H1 (cell line): ENCODE measurements around the gene WBP1L. TPM values are rescaled to one million over a fixed set of nuclear protein-coding genes. Genes with fewer than 3 reads are reported as not detected.

Experiments
- CTCF ChIA-PET: fragments of 300-600 bp; sonication (Branson Sonifier 250); formaldehyde crosslinking; loops from one replicate; lab custom pipeline; 2021; ENCODE audit not compliant: partially characterized antibody; lab: Charles Lee
- POLR2A ChIA-PET: fragments of 300-600 bp; sonication (Branson Sonifier 250); formaldehyde crosslinking; loops from one replicate; lab custom pipeline; 2021; ENCODE audit warnings: inconsistent platforms; ENCODE audit not compliant: partially characterized antibody; lab: Charles Lee
- DNase-seq, 2 experiments: peaks; one replicate each; pipeline versions ENCODE4 v3.0.0 to v3.0.0-alpha.2; 2010 to 2022; ENCODE audit warnings: low spot score in 2 of 2, low read depth in 1 of 2, mixed read lengths in 1 of 2
- FAIRE-seq: peaks from 2 replicates; lab custom pipeline; 2011; peaks lifted over from hg19 to GRCh38; lab: Jason Lieb, UNC
- H2AFZ ChIP-seq: 2 replicates; pipeline ENCODE4 v1.8.1; 2012; ENCODE audit warnings: low read length, inconsistent platforms
- H2AK5ac ChIP-seq: 2 replicates; pipeline ENCODE4 v1.6.1; 2013; ENCODE audit warnings: low read depth, low read length
- H2BK120ac ChIP-seq: replicated peaks from 2 replicates; pipeline ENCODE3; 2013; ENCODE audit warnings: low read depth, low read length, inconsistent platforms
- H2BK12ac ChIP-seq: 2 replicates; pipeline ENCODE4 v1.6.1; 2013; ENCODE audit warnings: low read depth, low read length
- H2BK15ac ChIP-seq: 2 replicates; pipeline ENCODE4 v1.6.1; 2013; ENCODE audit warnings: low read length
- H2BK20ac ChIP-seq: 2 replicates; pipeline ENCODE4 v1.6.1; 2013; ENCODE audit warnings: low read length
- H2BK5ac ChIP-seq: 2 replicates; pipeline ENCODE4 v1.6.1; 2013; ENCODE audit warnings: low read depth, low read length
- H3K14ac ChIP-seq: 2 replicates; pipeline ENCODE4 v1.6.1; 2013; ENCODE audit warnings: inconsistent platforms; ENCODE audit not compliant: insufficient read length
- H3K18ac ChIP-seq: 2 replicates; pipeline ENCODE4 v1.6.1; 2013; ENCODE audit warnings: low read length; ENCODE audit errors: extremely low read depth
- H3K23ac ChIP-seq: 2 replicates; pipeline ENCODE4 v1.6.1; 2013; ENCODE audit warnings: inconsistent platforms; ENCODE audit not compliant: insufficient read length
- H3K23me2 ChIP-seq: 2 replicates; pipeline ENCODE4 v1.6.1; 2013; ENCODE audit warnings: low read depth, low read length
- H3K27ac ChIP-seq: 2 replicates; pipeline ENCODE4 v1.6.1; 2011; ENCODE audit warnings: low read depth, low read length, inconsistent platforms
- H3K27me3 ChIP-seq, 4 experiments: replicated peaks in 1 of 4; 1 replicate in 1 of 4; 2 replicates in 3 of 4; pipeline versions ENCODE4 v1.6.1 to v1.8.1; 2011 to 2013; ENCODE audit warnings: low read length in 3 of 4, mild to moderate bottlenecking in 3 of 4, inconsistent platforms in 2 of 4, mixed read lengths in 2 of 4, moderate library complexity in 1 of 4; ENCODE audit not compliant: control insufficient read depth in 3 of 4, insufficient read depth in 3 of 4; ENCODE audit errors: extremely low read depth in 1 of 4
- H3K36me3 ChIP-seq, 4 experiments: 2 replicates each; pipeline versions ENCODE4 v1.6.1 to v1.8.1; 2011 to 2013; ENCODE audit warnings: mild to moderate bottlenecking in 4 of 4, low read length in 3 of 4, moderate library complexity in 2 of 4, control low read depth in 1 of 4, inconsistent platforms in 1 of 4; ENCODE audit not compliant: insufficient read depth in 4 of 4, control insufficient read depth in 2 of 4
- H3K4ac ChIP-seq: replicated peaks from 2 replicates; pipeline ENCODE3; 2013; ENCODE audit warnings: low read length, low read depth, mixed read lengths, inconsistent platforms; ENCODE audit not compliant: insufficient read length
- H3K4me1 ChIP-seq, 4 experiments: replicated peaks in 1 of 4; 1 replicate in 1 of 4; 2 replicates in 3 of 4; pipeline versions ENCODE4 v1.6.1 to v1.8.1; 2011 to 2013; ENCODE audit warnings: low read length in 3 of 4, inconsistent platforms in 2 of 4, mixed read lengths in 1 of 4; ENCODE audit not compliant: insufficient read depth in 4 of 4, control insufficient read depth in 3 of 4
- H3K4me2 ChIP-seq, 2 experiments: 2 replicates each; pipeline versions ENCODE4 v1.6.1 to v1.8.1; 2011 to 2013; ENCODE audit warnings: low read depth in 2 of 2, low read length in 2 of 2, control low read depth in 1 of 2, inconsistent platforms in 1 of 2, mild to moderate bottlenecking in 1 of 2; ENCODE audit not compliant: insufficient read depth in 1 of 2
- H3K4me3 ChIP-seq, 4 experiments: fragments of 200-600, 300-600 bp in 1 of 4; sonication (generic), shearing (Covaris generic), sonication (Bioruptor Twin) in 1 of 4; 2 replicates each; pipeline versions ENCODE4 v1.5.1 to v1.8.1; 2011 to 2016; ENCODE audit warnings: low read length in 4 of 4, low read depth in 3 of 4, control low read depth in 2 of 4, inconsistent platforms in 2 of 4, mild to moderate bottlenecking in 2 of 4, mixed read lengths in 1 of 4, moderate library complexity in 1 of 4; ENCODE audit not compliant: insufficient read depth in 2 of 4; ENCODE audit errors: extremely low read depth in 1 of 4
- H3K56ac ChIP-seq: replicated peaks from 2 replicates; pipeline ENCODE3; 2013; ENCODE audit warnings: low read depth, mild to moderate bottlenecking, mixed read lengths, low read length, inconsistent platforms; ENCODE audit not compliant: insufficient read length
- H3K79me1 ChIP-seq: 2 replicates; pipeline ENCODE4 v1.6.1; 2013; ENCODE audit warnings: low read depth, low read length, control low read depth
- H3K79me2 ChIP-seq, 2 experiments: 2 replicates each; pipeline versions ENCODE4 v1.6.1 to v1.8.1; 2012 to 2013; ENCODE audit warnings: low read length in 2 of 2, mild to moderate bottlenecking in 2 of 2, inconsistent platforms in 1 of 2; ENCODE audit not compliant: insufficient read depth in 2 of 2, control insufficient read depth in 1 of 2
- H3K9ac ChIP-seq, 4 experiments: replicated peaks in 1 of 4; 1 replicate in 1 of 4; 2 replicates in 3 of 4; pipeline versions ENCODE4 v1.6.1 to v1.8.1; 2011 to 2013; ENCODE audit warnings: low read depth in 3 of 4, low read length in 3 of 4, control low read depth in 2 of 4, mild to moderate bottlenecking in 2 of 4, moderate library complexity in 2 of 4, inconsistent platforms in 1 of 4; ENCODE audit errors: extremely low read depth in 1 of 4
- H3K9me3 ChIP-seq, 2 experiments: 2 replicates each; pipeline versions ENCODE4 v1.6.1 to v1.8.1; 2012 to 2013; ENCODE audit warnings: mild to moderate bottlenecking in 2 of 2, moderate library complexity in 2 of 2, control low read depth in 1 of 2, inconsistent platforms in 1 of 2, low read depth in 1 of 2, low read length in 1 of 2, mixed read lengths in 1 of 2; ENCODE audit not compliant: insufficient read depth in 2 of 2
- H4K20me1 ChIP-seq, 2 experiments: replicated peaks in 1 of 2; 2 replicates each; pipeline versions ENCODE3 to v1.8.1; 2011 to 2013; ENCODE audit warnings: inconsistent platforms in 2 of 2, low read length in 2 of 2, mild to moderate bottlenecking in 1 of 2; ENCODE audit not compliant: insufficient read depth in 2 of 2, control insufficient read depth in 1 of 2
- H4K5ac ChIP-seq: 2 replicates; pipeline ENCODE4 v1.6.1; 2013; ENCODE audit warnings: low read length, low read depth, mixed read lengths, inconsistent platforms; ENCODE audit not compliant: insufficient read length
- H4K8ac ChIP-seq: 2 replicates; pipeline ENCODE4 v1.8.0; 2013; ENCODE audit warnings: mild to moderate bottlenecking, moderate library complexity, low read length, inconsistent platforms; ENCODE audit not compliant: insufficient read depth; ENCODE audit errors: extremely low read depth
- H4K91ac ChIP-seq: replicated peaks from 2 replicates; pipeline ENCODE3; 2013; ENCODE audit warnings: low read length, mixed read lengths, inconsistent platforms; ENCODE audit not compliant: insufficient read length
- CEBPB ChIP-seq: IDR thresholded peaks from 2 replicates; pipeline ENCODE4 v1.6.1; 2012; ENCODE audit warnings: low read depth, low read length
- CHD2 ChIP-seq: IDR thresholded peaks from 2 replicates; pipeline ENCODE4 v1.6.1; 2012; ENCODE audit warnings: low read length, improper control_type of control experiment
- EGR1 ChIP-seq: IDR thresholded peaks from 2 replicates; pipeline ENCODE4 v1.6.1; 2011; ENCODE audit warnings: low read depth, low read length, borderline replicate concordance
- FOSL1 ChIP-seq: IDR thresholded peaks from 2 replicates; pipeline ENCODE4 v1.6.1; 2011; ENCODE audit warnings: mild to moderate bottlenecking, low read depth, low read length, moderate library complexity; ENCODE audit not compliant: insufficient read depth
- KDM1A ChIP-seq: fragments of 200-600, 300-600 bp; sonication (generic); IDR thresholded peaks from 2 replicates; pipeline ENCODE4 v1.7.1; 2016; ENCODE audit warnings: mild to moderate bottlenecking, low read length, borderline replicate concordance
- SP4 ChIP-seq: IDR thresholded peaks from 2 replicates; pipeline ENCODE4 v1.6.1; 2012; ENCODE audit warnings: low read length, inconsistent platforms
- SUZ12 ChIP-seq: fragments of 200-600 bp; sonication (generic); IDR thresholded peaks from 2 replicates; pipeline ENCODE4 v1.6.1; 2012; ENCODE audit warnings: mild to moderate bottlenecking, inconsistent platforms, low read length, moderate library complexity, mixed read lengths
- TAF1 ChIP-seq: IDR thresholded peaks from 2 replicates; pipeline ENCODE4 v1.6.1; 2011; ENCODE audit warnings: mild to moderate bottlenecking, low read depth, low read length
- WGBS, 2 experiments: shearing (Covaris generic) in 1 of 2; methylation state at CpG; one replicate each; pipeline versions ENCODE4 v1.1.6 to v1.1.7; 2013 to 2015; ENCODE audit warnings: low lambda C conversion rate in 2 of 2, mixed read lengths in 2 of 2, inconsistent platforms in 1 of 2, low coverage in 1 of 2, missing lambda C conversion rate in 1 of 2; ENCODE audit not compliant: insufficient replicate concordance in 2 of 2, insufficient coverage in 1 of 2, insufficient read length in 1 of 2; ENCODE audit errors: extremely low coverage in 1 of 2, missing lambda C conversion rate in 1 of 2; 5-methylcytosine and 5-hydroxymethylcytosine counted together
- polyA plus RNA-seq, 7 experiments: library from polyadenylated mRNA; depleted of rRNA in 3 of 7; stranded (reverse) in 5 of 7; unstranded in 2 of 7; fragments of >200 nt in 5 of 7; fragments of 200-250 nt in 2 of 7; gene quantifications; 1 replicate in 5 of 7; 2 replicates in 1 of 7; 4 replicates in 1 of 7; pipeline versions ENCODE4 v1.2.1 to v1.2.3, GENCODE V29; 2011 to 2013; ENCODE audit warnings: missing spikeins in 2 of 7, mixed read lengths in 2 of 7
- total RNA-seq: library from RNA; stranded (reverse); fragmentation: NEBNext Ultra II Directional; extraction: Animal tissue kit (Norgen Biotek cat#: 25700); gene quantifications from 2 replicates; pipeline ENCODE4 v1.2.1, GENCODE V29; 2021
- TF ChIP-seq, protein P1 (sequence below), 3 experiments: IDR thresholded peaks; 1 replicate in 2 of 3; 2 replicates in 1 of 3; pipeline versions ENCODE4 v1.5.1 to v1.6.1; 2011; ENCODE audit warnings: low read length in 3 of 3, mild to moderate bottlenecking in 3 of 3, inconsistent platforms in 2 of 3, low read depth in 1 of 3, moderate library complexity in 1 of 3; ENCODE audit not compliant: insufficient read depth in 1 of 3; ENCODE audit errors: control extremely low read depth in 1 of 3
- TF ChIP-seq, protein P2 (sequence below): IDR thresholded peaks from 2 replicates; pipeline ENCODE4 v1.6.1; 2012; ENCODE audit warnings: low read length, inconsistent platforms

Gene WBP1L
- total and polyA plus RNA-seq, 2 of the 8 experiments (the other 6 are each of a cell fraction or from before 2014, with no cell fraction given) = 26.6 to 29.9 TPM

DNA sequence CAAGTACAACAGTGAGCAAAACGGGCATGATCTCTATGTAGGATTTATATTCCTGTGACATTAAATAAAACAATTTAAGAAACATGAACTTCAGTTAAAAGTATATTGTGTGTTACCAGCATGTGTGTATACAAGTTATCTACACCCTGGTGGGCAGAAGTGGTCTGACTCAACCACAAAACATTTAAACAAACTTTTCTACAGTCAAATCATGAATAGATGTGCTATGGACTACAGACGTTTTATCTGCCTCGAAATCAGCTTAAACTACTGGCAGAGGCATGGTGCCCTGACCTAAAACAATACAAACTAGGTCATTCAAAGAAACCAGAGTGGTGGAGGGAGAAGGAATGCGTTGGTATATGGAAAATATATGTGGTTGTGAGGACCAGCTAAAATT lies 33.1 kb upstream of the WBP1L start:
- no peak overlapping the region for H3K23ac ChIP-seq
- no peak overlapping the region for H3K14ac ChIP-seq
- H3K27ac ChIP-seq = no peak overlapping the region
- no peak overlapping the region for H2BK5ac ChIP-seq
- no peak overlapping the region for H2BK12ac ChIP-seq
- H3K23me2 ChIP-seq = peaks cover 8% of the 10 kb centered on the region; the same call in 1 of the 2 replicates
- H2AFZ ChIP-seq = no peak overlapping the region
- no peak overlapping the region for H4K5ac ChIP-seq
- FAIRE-seq (no peak), DNase-seq (no peak)
- no peak overlapping the region for H4K91ac ChIP-seq
- H3K4me3 ChIP-seq = no peak overlapping the region
- 89% methylated on average over 4 of the region's 4 CpGs; no CpG with 5 or more reads in 1 of the 2 experiments for WGBS, 2 experiments
- no peaks in the 10 kb centered on the region; the same call in 1 of the 2 replicates for H3K79me1 ChIP-seq
- H2AK5ac ChIP-seq = no peak overlapping the region; the same call in 1 of the 2 replicates
- peaks cover 0 to 4% (median 1%) of the 10 kb centered on the region in 4 experiments; a peak in 4 of 7 replicates for H3K4me1 ChIP-seq
- CTCF ChIA-PET = interaction anchor here (0.5 to 1.9 kb wide), 12 partner anchors 11 to 327 kb away, joined by 3 to 10 read pairs (median 3); no protein-coding TSS in a partner anchor
- H3K27me3 ChIP-seq = no peaks in the 10 kb centered on the region
- no peak overlapping the region for H3K4ac ChIP-seq
- no peak overlapping the region for H2BK120ac ChIP-seq
- no peak overlapping the region for H3K18ac ChIP-seq
- peaks cover 0 to 3% of the 10 kb centered on the region in 2 experiments for H4K20me1 ChIP-seq
- H3K36me3 ChIP-seq = no peaks in the 10 kb centered on the region
- no peaks in the 10 kb centered on the region for H3K9me3 ChIP-seq
- H2BK20ac ChIP-seq = no peak overlapping the region
- POLR2A ChIA-PET = interaction anchor here (1.3 to 7.3 kb wide), 2 partner anchors 10 to 15 kb away, joined by 4 to 53 read pairs; no protein-coding TSS in a partner anchor
- no peak overlapping the region for H3K56ac ChIP-seq
- H3K79me2 ChIP-seq = peaks cover 0 to 48% of the 10 kb centered on the region in 2 experiments; a peak in 2 of 4 replicates
- no peak overlapping the region for H4K8ac ChIP-seq
- H3K9ac ChIP-seq = no peak overlapping the region
- H2BK15ac ChIP-seq = peak overlapping the region; percentile 88; the same call in 1 of the 2 replicates
- H3K4me2 ChIP-seq = no peak overlapping the region
- TF ChIP-seq CEBPB (no peak), KDM1A (no peak), CHD2 (no peak), SUZ12 (no peak), SP4 (no peak), FOSL1 (no peak), EGR1 (no peak), TAF1 (no peak)
- TF ChIP-seq, protein P1, sequence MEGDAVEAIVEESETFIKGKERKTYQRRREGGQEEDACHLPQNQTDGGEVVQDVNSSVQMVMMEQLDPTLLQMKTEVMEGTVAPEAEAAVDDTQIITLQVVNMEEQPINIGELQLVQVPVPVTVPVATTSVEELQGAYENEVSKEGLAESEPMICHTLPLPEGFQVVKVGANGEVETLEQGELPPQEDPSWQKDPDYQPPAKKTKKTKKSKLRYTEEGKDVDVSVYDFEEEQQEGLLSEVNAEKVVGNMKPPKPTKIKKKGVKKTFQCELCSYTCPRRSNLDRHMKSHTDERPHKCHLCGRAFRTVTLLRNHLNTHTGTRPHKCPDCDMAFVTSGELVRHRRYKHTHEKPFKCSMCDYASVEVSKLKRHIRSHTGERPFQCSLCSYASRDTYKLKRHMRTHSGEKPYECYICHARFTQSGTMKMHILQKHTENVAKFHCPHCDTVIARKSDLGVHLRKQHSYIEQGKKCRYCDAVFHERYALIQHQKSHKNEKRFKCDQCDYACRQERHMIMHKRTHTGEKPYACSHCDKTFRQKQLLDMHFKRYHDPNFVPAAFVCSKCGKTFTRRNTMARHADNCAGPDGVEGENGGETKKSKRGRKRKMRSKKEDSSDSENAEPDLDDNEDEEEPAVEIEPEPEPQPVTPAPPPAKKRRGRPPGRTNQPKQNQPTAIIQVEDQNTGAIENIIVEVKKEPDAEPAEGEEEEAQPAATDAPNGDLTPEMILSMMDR (IDR thresholded peaks at IDR 0.05; ENCODE audit: control extremely low read depth in 1 of 3, insufficient read depth in 1 of 3, low read depth in 1 of 3, low read length in 3 of 3) = no peak
- TF ChIP-seq, protein P2, sequence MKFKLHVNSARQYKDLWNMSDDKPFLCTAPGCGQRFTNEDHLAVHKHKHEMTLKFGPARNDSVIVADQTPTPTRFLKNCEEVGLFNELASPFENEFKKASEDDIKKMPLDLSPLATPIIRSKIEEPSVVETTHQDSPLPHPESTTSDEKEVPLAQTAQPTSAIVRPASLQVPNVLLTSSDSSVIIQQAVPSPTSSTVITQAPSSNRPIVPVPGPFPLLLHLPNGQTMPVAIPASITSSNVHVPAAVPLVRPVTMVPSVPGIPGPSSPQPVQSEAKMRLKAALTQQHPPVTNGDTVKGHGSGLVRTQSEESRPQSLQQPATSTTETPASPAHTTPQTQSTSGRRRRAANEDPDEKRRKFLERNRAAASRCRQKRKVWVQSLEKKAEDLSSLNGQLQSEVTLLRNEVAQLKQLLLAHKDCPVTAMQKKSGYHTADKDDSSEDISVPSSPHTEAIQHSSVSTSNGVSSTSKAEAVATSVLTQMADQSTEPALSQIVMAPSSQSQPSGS = no peak
